ENCODE results near the gene PDIA6. TPM values are rescaled to one million over a fixed set of nuclear protein-coding genes. Genes with fewer than 3 reads are reported as not detected.

The PDIA6 gene
- total RNA-seq, 4 donors from 2014 or later: 35.2 to 90.3 (median 66.3) TPM

DNA sequence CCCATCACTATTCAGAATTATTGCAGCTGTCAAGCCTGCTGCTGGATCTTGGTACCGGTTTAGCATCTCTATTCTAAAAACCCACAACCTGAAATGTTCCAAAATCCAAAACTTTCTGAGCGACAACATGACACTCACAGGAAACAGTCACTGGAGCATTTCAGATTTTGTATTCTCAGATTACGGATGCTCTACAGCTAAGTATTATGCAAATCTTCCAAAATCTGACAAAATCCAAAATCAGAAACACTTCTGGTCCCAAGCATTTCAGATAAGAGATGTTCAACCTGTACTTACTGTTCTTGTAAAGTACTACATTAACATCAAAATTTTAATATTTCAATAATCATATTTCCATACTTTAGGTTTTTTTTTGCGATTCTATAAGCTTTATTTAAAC is 12.4 kb downstream of the PDIA6 start:
- intact Hi-C loops (cut with DNase I; ENCODE audit: low total_unique reads): no loop called here

DNA sequence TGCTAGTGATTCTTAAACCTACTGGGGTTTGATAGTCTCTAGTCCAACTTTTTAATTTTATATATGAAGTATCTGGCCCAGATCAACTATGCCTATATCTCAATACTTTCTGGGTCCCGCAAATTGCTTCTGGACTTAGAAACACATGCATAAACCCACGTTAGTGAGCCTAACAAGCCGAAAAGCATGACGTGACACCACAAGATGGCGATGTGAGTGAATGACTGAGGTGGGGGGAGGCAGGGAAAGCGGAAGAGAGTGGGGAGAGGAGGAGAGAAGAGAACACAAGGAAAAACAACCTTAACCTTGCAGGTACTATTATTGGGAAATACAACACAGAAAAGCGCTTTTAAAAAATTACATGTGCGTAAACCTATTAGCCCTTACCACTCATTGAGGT is 13.8 kb downstream of the PDIA6 start:
- WGBS, 2 donors (ENCODE audit: low coverage in 1 of 2): 87 to 94% methylated on average over 7 to 8 of the region's 8 CpGs
- no peak for DNase-seq
- intact Hi-C loops (cut with DNase I; ENCODE audit: low total_unique reads) (no loop called here), in situ Hi-C loops (cut with MboI; ENCODE audit: low pct_ligation_motif_present in 1 of 4, low pct_unique_long_range_greater_than_20kb in 1 of 4, low sequenced_read_pairs in 3 of 4) (no loop called here)
- Histone ChIP-seq H3K36me3 (peaks cover 0 to 39% (median 11%) of the 10 kb centered on the region in 4 donors), H3K4me3 (no peak overlapping the region), H3K27ac (no peak overlapping the region), H3K27me3 (no peaks in the 10 kb centered on the region), H3K9me3 (no peaks in the 10 kb centered on the region), H3K4me1 (no peaks in the 10 kb centered on the region)
- TF ChIP-seq POLR2AphosphoS5 (IDR thresholded peaks at IDR 0.05): no peak
- TF ChIP-seq POLR2A (IDR thresholded peaks at IDR 0.05): no peak
- TF ChIP-seq EP300 (IDR thresholded peaks at IDR 0.05; ENCODE audit: low read depth): no peak
- TF ChIP-seq, protein P1, sequence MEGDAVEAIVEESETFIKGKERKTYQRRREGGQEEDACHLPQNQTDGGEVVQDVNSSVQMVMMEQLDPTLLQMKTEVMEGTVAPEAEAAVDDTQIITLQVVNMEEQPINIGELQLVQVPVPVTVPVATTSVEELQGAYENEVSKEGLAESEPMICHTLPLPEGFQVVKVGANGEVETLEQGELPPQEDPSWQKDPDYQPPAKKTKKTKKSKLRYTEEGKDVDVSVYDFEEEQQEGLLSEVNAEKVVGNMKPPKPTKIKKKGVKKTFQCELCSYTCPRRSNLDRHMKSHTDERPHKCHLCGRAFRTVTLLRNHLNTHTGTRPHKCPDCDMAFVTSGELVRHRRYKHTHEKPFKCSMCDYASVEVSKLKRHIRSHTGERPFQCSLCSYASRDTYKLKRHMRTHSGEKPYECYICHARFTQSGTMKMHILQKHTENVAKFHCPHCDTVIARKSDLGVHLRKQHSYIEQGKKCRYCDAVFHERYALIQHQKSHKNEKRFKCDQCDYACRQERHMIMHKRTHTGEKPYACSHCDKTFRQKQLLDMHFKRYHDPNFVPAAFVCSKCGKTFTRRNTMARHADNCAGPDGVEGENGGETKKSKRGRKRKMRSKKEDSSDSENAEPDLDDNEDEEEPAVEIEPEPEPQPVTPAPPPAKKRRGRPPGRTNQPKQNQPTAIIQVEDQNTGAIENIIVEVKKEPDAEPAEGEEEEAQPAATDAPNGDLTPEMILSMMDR (IDR thresholded peaks at IDR 0.05): no peak

More for the DNA sequence above, 12.4 kb downstream of the PDIA6 start:
- DNase-seq: no peak
- Histone ChIP-seq H3K27me3 (no peaks in the 10 kb centered on the region), H3K36me3 (peaks cover 0 to 37% (median 11%) of the 10 kb centered on the region in 4 donors), H3K4me1 (no peaks in the 10 kb centered on the region), H3K27ac (no peak overlapping the region), H3K4me3 (no peak overlapping the region), H3K9me3 (no peaks in the 10 kb centered on the region)
- in situ Hi-C loops (cut with MboI; ENCODE audit: low pct_ligation_motif_present in 1 of 4, low pct_unique_long_range_greater_than_20kb in 1 of 4, low sequenced_read_pairs in 3 of 4): no loop called here
- 77 to 98% methylated on average over 2 to 4 of the region's 4 CpGs for WGBS, 2 donors (ENCODE audit: low coverage in 1 of 2)
- no peak for TF ChIP-seq POLR2A (IDR thresholded peaks at IDR 0.05)
- TF ChIP-seq, protein P1 (IDR thresholded peaks at IDR 0.05): no peak
- no peak for TF ChIP-seq EP300 (IDR thresholded peaks at IDR 0.05; ENCODE audit: low read depth)
- no peak for TF ChIP-seq POLR2AphosphoS5 (IDR thresholded peaks at IDR 0.05)

DNA sequence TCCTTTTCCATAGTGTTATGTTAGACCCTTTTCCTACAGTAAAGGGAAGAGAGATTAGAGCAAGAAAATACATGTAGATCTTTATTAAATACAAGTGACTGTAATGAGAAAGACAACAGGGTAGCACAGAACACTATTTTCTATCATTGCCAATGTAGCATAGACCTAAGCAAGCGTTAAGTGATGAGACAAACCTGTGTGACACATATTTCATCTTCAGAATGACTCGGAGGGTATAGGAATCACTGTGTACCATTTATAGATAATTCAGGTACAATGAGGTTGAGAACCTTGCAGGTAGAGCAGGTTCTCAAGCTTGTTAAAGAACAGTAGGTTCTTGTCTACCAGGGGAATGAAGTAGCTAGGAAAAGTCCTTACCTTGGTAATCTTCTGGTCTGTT is 15.9 kb downstream of the PDIA6 start:
- in situ Hi-C loops (cut with MboI; ENCODE audit: low pct_ligation_motif_present in 1 of 4, low pct_unique_long_range_greater_than_20kb in 1 of 4, low sequenced_read_pairs in 3 of 4) (no loop called here), intact Hi-C loops (cut with DNase I; ENCODE audit: low total_unique reads) (no loop called here)
- H3K4me1 ChIP-seq: peaks cover 0 to 9% (median 0%) of the 10 kb centered on the region in 4 donors
- H3K9me3 ChIP-seq: no peaks in the 10 kb centered on the region
- no peak overlapping the region for H3K27ac ChIP-seq
- no peak for TF ChIP-seq EP300 (IDR thresholded peaks at IDR 0.05; ENCODE audit: low read depth)
- no peak for TF ChIP-seq POLR2AphosphoS5 (IDR thresholded peaks at IDR 0.05)
- no peak overlapping the region for H3K4me3 ChIP-seq
- peaks cover 0 to 54% (median 16%) of the 10 kb centered on the region in 4 donors for H3K36me3 ChIP-seq
- 83 to 87% methylated on average over 2 of the region's 2 CpGs for WGBS, 2 donors (ENCODE audit: low coverage in 1 of 2)
- no peak for DNase-seq
- no peaks in the 10 kb centered on the region for H3K27me3 ChIP-seq

DNA sequence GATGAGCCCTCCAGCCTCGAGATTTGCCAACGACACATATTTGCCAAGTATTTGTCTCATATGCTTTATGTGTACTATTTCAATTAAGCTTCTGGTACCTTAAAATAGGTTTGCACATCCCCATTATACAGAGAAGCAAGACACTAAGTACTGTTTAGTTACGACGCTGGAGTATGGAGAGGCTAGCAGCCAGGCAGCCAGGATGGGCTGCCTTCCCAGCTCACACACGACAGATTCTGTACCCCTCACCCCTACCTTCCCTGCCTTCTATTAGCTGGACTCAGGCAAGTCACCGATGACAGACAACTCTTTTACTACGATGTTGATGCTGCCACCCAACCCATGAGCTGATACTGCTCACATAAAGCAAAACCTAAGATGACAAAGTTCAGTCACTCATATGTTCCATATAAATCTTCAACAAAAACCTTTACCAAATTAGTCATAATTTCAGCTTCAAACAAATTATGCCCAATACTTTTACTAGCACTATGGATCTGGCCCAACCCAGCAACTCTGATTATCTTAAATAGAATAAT is 17.0 kb downstream of the PDIA6 start:
- intact Hi-C loops (cut with DNase I; ENCODE audit: low total_unique reads): no loop called here
- peaks cover 0 to 50% (median 13%) of the 10 kb centered on the region in 4 donors for H3K36me3 ChIP-seq
- no peaks in the 10 kb centered on the region for H3K27me3 ChIP-seq
- no peaks in the 10 kb centered on the region for H3K9me3 ChIP-seq
- peaks cover 0 to 20% (median 8%) of the 10 kb centered on the region in 4 donors for H3K4me1 ChIP-seq
- 50 to 67% methylated on average over 2 to 7 of the region's 7 CpGs for WGBS, 2 donors (ENCODE audit: low coverage in 1 of 2)
- DNase-seq: no peak
- in situ Hi-C loops (cut with MboI; ENCODE audit: low pct_ligation_motif_present in 1 of 4, low pct_unique_long_range_greater_than_20kb in 1 of 4, low sequenced_read_pairs in 3 of 4): no loop called here
- TF ChIP-seq, protein P1 (IDR thresholded peaks at IDR 0.05): no peak
- TF ChIP-seq POLR2AphosphoS5 (IDR thresholded peaks at IDR 0.05) (no peak), EP300 (IDR thresholded peaks at IDR 0.05; ENCODE audit: low read depth) (no peak), POLR2A (IDR thresholded peaks at IDR 0.05) (no peak)
- no peak overlapping the region for H3K4me3 ChIP-seq
- H3K27ac ChIP-seq: no peak overlapping the region

DNA sequence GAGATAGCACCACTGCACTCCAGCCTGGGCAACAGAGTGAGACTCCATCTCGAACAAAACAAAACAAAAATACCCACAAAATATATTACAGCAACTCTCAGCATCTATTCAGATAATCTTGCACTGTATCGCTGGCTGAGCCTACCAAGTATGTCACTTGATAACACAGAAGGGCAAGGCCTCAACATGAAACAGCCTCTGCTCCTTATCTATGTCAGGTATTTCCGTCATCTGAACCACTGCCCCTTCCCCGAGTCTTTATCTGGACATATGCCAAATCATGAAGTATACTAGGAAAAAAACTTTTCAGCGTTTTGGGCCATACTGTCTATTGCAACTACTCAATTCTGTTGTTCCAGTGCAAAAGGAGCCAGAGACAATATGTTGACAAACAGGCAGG is 17.7 kb downstream of the PDIA6 start:
- Histone ChIP-seq H3K4me1 (peaks cover 0 to 26% (median 8%) of the 10 kb centered on the region in 4 donors), H3K36me3 (peaks cover 0 to 43% (median 13%) of the 10 kb centered on the region in 4 donors), H3K9me3 (no peaks in the 10 kb centered on the region), H3K27ac (no peak overlapping the region), H3K4me3 (no peak overlapping the region), H3K27me3 (no peaks in the 10 kb centered on the region)
- DNase-seq: no peak
- TF ChIP-seq POLR2AphosphoS5 (IDR thresholded peaks at IDR 0.05) (no peak), EP300 (IDR thresholded peaks at IDR 0.05; ENCODE audit: low read depth) (no peak), POLR2A (IDR thresholded peaks at IDR 0.05) (no peak)
- TF ChIP-seq, protein P1 (IDR thresholded peaks at IDR 0.05): no peak
- 67 to 78% methylated on average over 5 of the region's 5 CpGs for WGBS, 2 donors (ENCODE audit: low coverage in 1 of 2)
- intact Hi-C loops (cut with DNase I; ENCODE audit: low total_unique reads): no loop called here
- in situ Hi-C loops (cut with MboI; ENCODE audit: low pct_ligation_motif_present in 1 of 4, low pct_unique_long_range_greater_than_20kb in 1 of 4, low sequenced_read_pairs in 3 of 4): no loop called here
